Measurements from ENCODE around the gene CA10.

CA10 gene

GRCh38 chr17:51741458-51741857 is 417.1 kb downstream of the CA10 start:
- TF ChIP-seq CTCF (IDR thresholded peaks at IDR 0.05), result no peak
- H3K27ac ChIP-seq, result no peak overlapping the region
- H3K4me3 ChIP-seq, result no peak overlapping the region
- no peak for DNase-seq (ENCODE audit: low spot score)

- no peak for DNase-seq (ENCODE audit: low spot score)
- H3K27ac ChIP-seq, result no peak overlapping the region
- no peak for TF ChIP-seq CTCF (IDR thresholded peaks at IDR 0.05)
- H3K4me3 ChIP-seq, result no peak overlapping the region
These were observed 418.0 kb downstream of the CA10 start for GRCh38 chr17:51740531-51740930.

GRCh38 chr17:51739245-51739886 is 419.1 kb downstream of the CA10 start:
- no peak for DNase-seq (ENCODE audit: low spot score)
- TF ChIP-seq CTCF (IDR thresholded peaks at IDR 0.05), result no peak
- no peak overlapping the region for H3K27ac ChIP-seq
- H3K4me3 ChIP-seq, result no peak overlapping the region

- no peak for TF ChIP-seq CTCF (IDR thresholded peaks at IDR 0.05)
- H3K4me3 ChIP-seq, result no peak overlapping the region
- no peak for DNase-seq (ENCODE audit: low spot score)
- no peak overlapping the region for H3K27ac ChIP-seq
These were observed 422.2 kb downstream of the CA10 start for GRCh38 chr17:51736356-51736755.

- Histone ChIP-seq H3K27ac (no peak overlapping the region), H3K4me3 (no peak overlapping the region)
- no peak for TF ChIP-seq CTCF (IDR thresholded peaks at IDR 0.05)
- no peak for DNase-seq (ENCODE audit: low spot score)
These were observed 423.5 kb downstream of the CA10 start for GRCh38 chr17:51734976-51735375.

- no peak for DNase-seq (ENCODE audit: low spot score)
- Histone ChIP-seq H3K4me3 (no peak overlapping the region), H3K27ac (no peak overlapping the region)
- no peak for TF ChIP-seq CTCF (IDR thresholded peaks at IDR 0.05)
These were observed 424.1 kb downstream of the CA10 start for GRCh38 chr17:51734462-51734861.

GRCh38 chr17:51733166-51733565 is 425.3 kb downstream of the CA10 start:
- Histone ChIP-seq H3K4me3 (no peak overlapping the region), H3K27ac (no peak overlapping the region)
- no peak for DNase-seq (ENCODE audit: low spot score)
- TF ChIP-seq CTCF (IDR thresholded peaks at IDR 0.05), result no peak

Measured in coronary artery (tissue), 2 donors.